GM21786 (cell line): ENCODE data around the gene GIPC2.

Source experiments
- ATAC-seq: cut with Tn5 transposase; IDR thresholded peaks from one replicate; pipeline ENCODE4 v1.9.1; 2021; ENCODE audit not compliant: unreplicated experiment

The GIPC2 gene

DNA sequence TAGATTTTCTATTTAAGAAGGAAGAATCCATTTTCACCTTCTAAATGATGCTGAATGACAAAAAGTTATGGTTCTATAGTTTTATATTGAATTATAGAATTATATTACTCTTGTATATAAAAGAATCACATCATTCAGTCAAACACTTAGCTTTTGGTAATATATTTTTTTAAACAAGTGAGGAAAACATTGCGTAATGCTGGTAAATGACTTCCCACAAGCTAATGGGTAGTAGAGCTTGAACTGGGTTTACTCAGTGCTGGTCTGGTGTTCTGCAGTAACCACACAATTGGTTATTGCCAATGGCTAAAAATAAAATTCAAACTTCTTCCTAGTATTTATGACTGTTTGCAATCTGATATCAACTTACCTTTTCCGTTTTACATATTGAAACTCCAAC is 10.6 kb upstream of the GIPC2 start:
- no peak for ATAC-seq

DNA sequence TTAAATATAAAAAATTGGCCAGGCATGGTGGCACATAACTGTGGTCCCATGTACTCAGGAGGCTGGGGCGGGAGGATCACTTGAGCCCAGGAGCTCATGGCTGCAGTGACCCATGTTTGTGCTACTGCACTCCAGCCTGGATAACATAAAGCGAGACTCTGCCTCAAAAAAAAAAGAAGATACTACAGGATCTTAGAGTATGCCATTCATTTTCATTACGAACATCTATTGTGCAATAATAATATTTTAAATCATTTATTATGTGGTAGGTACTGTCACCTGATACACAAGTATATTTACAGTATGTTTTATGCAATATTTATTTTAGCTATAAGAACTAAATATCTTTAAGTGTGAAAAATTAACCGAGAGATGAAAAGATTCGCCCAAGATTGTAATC is 9.3 kb upstream of the GIPC2 start:
- ATAC-seq = no peak

DNA sequence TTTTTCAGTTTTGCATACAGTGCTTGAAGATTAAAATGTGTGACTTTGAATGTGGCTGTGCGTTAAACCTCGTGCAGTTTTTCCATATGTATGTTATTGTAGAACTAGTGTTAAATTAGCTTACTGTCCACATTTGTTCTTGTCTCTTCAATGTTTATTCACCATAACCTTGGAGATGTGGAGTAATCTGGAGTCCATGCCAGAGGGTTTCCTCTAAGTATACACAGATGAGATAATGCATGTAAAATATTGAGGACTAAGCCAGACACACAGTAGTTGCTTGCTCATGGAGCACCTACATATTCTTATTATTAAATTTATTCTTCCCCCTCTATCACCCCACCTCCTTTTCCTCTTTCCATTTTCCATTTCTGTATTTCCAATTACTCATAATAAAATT is 7.7 kb upstream of the GIPC2 start:
- ATAC-seq = no peak

DNA sequence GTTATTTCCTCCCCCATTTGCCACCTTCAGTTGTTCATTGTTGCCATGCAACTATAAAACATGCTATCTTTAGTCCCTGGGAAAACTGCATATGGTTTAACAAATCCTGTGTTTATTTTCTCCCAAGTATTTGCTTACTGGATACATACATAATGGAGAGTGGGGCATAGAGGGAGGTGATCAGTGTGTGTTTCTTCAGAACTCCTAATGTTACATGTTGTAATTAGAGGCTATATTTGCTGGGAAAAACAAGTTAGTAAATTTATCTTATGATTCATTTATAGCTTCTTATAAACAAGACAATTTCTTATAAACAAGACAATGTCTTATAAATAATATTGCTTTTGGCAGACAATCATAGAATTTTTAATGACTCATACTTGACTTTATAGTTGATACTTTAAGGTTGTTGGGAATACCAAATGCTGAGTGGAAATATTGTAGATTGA is 7.3 kb upstream of the GIPC2 start:
- no peak for ATAC-seq

DNA sequence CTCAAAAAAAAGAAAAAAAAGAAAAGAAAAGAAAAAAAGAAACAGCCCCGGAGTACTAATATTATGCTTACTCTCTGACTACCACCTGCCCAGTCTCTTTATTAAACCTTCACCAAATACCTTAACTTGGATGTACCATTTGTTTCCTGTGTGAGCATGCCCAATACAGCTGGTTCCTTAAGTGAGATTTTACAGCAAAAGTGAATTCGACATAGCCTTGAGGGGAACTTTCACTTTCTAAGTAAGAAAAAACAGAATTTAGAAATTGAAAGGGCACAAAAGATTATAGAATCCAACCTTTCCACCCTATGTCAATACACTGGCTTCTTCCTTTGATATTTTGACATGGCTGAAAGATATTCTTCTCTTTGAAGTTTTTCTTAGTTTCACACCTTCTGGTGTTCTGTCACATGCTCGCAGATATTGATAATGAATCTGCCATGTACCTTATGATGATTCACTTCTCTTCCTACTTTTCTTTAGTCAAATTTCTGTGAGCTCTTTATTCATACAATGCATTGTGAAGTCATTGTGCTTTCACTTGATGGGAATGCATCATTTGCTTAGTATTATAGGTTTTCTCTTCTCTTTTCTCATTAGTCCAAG is 5.2 kb upstream of the GIPC2 start:
- no peak for ATAC-seq

DNA sequence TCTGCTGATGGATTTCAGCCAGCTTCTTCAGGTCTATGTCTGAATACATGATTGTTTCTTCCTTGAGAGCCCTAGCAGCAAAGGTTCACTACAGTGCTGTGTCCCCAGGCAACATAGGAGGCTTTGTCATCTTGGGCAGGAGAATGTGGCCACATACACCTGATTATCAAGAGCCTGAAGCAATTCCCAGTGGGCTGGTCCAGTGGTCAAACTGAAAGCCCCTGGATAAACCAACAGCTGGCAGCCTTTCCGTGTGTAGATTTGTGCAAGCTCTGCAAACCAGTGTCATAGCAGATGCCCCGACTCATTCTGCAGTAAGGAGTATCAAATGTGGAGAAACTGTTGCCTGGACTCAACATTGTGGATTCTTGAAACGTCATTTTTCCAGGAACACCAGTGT is 2.3 kb upstream of the GIPC2 start:
- no peak for ATAC-seq

DNA sequence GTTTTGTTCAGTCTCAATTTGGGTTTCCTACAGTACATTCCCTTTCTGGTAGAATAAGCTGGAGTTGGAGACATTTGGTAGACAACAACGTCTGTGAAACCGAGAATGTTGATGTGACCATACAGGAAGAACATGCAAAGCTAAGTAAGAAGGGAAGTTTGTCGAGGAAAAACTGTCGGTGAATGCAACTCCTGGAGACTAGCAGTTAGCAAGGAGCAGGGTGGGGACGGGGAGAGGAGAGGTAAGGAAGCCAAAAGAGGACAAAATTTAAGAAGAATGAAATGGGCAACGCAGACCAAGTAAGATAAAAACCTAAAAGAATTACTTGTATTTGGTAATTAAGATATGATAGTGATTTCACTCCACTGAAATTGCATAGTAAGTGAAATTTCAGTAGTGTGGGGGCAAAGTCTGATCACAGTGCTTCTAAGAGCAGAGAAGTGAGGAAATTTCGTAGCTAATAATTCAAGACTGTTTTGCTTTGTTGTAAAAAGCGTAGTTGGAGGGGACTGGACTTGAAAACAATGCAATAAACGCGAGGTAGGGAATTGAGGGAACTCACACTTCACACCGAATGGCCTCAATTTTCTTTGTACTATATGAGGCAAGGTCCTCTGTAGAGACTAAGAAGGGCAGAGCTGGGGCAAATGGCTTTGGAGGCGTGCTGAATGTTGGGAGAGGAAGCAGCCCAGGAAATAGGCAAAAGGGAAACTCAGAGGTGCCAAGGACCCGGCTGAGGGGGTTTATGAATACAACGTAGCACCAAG is 787 bp upstream of the GIPC2 start:
- ATAC-seq = no peak

DNA sequence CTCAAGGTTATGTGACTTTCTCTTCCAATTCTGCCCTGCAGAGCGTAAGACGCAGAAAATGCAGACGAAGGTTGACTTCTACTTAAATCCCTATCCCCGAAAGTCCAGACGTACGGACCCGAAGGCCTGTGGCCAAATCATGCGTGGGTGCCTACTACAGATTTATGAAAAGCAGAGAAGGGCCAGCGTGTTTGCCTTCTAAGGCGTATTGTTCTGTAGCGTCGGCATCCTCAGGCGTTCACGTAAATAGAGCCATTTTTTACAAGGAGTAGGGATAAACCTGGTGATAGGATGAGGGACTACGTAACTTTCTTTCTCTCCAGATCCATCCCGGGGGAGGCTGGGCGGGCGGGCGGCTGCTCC is 222 bp upstream of the GIPC2 start:
- ATAC-seq = no peak

DNA sequence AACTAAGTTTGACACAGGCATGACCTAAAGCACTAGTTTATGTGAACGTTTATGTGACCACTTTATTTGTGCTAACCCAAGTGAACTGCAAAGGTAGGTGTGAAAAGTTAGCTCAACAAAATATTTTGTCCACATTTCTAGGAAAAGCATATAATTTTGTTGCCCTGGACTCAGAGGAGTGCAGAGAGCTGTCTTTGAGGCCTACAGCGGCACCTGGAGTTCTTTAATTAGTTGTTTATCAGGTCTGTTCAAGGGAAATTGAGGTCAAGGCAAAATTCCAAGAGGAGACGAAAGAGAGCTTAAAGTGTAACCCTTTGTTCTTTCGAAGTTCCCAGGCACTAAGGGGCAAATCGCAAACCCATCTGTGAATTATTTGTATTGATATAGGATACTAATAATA is 1.3 kb downstream of the GIPC2 start:
- ATAC-seq = no peak

DNA sequence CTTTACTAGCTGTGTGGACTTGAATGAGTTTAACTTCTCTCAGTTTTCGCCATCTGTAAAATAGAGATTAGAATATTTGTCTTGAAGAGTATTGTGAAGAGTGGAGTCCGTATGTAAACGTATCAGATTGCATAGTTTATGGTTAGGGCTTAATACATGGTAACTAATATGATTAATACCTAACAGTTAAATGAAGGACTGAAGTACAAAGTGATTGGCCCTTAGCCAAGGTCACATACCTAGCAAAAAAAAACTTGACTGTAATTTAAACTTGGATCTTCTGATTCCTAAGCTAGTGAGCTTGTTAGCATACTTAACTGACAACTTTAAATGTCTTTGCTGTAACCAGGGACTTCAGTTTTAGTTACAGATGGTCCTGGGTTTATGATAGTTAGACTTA is 1.9 kb downstream of the GIPC2 start:
- no peak for ATAC-seq

DNA sequence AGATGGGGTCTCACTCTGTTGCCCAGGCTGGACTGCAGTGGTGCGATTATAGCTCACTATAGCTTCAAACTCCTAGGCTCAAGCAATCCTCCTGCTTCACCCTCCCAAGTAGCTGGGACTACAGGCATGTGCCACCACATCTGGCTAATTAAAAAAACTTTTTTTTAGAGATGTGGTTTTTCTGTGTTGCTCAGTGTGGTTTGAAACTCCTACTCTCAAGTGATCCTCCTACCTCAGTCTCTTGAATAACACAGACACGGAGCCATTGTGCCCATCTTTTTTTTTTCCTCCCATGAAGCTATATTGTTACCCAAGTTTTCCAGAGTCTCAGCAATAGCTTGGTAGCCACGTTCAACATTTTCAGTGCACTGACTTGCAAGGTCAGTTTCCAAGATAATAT is 2.7 kb downstream of the GIPC2 start:
- ATAC-seq = no peak

DNA sequence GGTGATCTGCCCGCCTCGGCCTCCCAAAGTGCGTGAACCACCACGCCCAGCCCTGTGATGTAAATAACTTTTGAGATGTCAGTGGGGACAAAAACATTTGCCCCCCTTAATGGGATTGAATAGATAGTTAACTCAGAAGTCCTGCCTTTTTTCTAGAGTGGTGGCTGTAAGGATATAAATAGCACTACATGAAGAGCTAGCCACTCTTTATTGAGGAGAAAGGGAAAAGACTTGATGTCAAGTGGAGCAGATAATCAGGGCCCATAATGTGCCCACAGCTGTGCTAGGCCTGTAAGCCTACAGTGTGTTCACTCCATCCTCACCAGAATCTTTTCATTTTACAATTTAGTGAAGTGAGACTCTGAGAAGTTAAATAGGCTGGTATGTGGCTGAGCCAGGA is 3.6 kb downstream of the GIPC2 start:
- ATAC-seq = no peak

DNA sequence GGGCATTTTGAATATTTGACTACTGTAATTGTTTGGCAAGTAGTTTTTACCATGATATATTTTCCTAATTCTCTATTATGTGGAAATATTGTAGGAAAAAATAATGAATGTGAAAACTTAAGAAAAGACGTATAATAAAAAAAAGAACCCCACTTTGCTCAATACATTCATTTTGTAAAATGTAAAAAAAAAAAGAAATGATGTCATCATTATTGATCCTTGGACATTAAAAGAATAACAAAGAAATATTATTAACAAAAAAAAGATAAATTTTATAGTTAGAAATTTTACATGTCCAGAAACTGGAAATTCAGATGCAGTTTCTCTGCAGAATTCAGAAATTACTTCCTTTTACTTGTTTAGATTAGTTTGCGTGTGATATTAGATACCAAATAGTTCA is 5.2 kb downstream of the GIPC2 start:
- ATAC-seq = no peak

DNA sequence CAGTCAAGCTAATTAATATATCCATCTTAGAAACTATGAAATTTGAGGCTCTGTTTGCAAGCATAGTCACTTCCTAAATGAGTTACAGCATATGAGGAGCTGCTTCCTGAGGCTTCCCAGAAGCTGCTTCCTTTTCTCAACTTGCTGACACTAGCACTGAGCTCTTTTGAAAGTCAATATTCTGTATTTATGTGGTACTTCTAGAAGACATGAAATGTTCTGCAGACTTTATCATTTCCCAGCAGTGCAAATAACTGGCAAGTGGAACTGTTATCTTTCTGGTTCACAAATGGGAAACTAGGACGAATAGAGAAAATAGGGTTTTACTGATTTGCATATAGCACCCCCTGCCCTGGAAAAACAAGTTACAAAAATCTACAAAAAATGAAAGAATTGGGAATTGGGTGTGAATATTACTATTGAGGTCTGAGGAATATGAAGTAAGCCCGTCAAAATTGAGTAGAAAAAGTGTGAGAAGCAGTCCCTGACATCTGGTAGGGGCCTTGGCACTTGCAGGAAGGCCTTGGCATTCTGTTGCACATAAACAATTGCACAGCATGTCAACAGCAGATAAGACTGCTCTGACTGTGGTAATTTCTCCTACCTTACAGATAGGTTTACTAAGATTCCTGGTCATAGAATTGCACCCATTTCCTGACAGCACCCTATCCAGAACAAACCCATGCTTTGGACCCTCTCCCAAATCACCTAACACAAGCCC is 7.1 kb downstream of the GIPC2 start:
- ATAC-seq = no peak

DNA sequence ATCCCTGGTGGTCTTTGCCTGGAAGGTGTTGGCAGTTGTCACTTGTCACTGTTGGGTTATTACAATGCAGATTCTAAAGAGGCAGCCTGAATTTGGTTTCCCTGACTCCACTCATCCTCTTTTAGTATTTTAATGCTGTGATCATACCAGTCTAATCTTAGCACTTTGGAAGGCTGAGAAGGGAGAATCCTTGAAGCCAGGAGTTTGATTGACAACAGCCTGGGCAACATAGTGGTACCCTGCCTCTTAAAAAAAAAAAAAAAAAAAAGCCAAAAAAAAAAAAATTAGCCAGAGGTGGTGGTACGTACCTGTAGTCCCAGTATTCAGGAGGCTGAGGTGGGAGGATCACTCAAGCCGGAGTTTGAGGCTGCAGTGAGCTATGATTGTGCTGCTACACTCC is 7.7 kb downstream of the GIPC2 start:
- no peak for ATAC-seq

DNA sequence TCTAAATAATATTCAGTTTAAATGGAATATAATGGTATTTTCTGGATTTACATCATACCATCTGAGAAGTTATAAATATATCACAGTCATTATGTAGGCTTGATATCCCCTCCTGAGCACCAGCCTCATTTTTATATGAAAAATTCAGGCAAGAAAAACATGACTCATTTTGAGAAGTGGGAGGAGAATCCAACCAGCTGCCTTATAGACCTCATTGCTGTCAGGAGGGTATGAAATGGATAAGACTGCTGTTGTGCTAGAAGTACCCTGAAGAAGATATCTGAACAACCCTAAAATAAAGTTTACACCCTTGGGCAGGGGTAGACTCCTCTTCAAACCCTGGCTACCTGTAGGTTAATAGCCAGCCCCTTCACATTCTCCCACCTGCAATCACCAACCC is 8.8 kb downstream of the GIPC2 start:
- no peak for ATAC-seq

DNA sequence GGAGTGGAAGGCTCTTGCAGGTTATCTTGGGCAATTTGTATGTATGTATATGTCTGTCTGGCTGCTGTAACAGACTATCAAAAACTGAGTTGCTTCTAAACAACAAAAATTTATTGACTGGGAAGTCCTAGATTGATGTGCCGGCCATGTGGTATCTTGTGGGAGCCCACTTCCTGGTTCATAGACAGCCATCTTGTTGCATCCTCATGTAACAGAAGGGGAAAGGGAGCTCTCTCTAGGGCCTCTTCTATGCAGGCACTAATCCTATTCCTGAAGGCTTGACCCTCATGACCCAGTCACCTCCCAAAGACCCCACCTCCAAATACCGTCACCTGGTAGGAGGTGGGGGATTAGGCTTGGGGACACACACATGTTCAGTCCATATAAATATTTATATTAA is 9.2 kb downstream of the GIPC2 start:
- ATAC-seq = no peak

DNA sequence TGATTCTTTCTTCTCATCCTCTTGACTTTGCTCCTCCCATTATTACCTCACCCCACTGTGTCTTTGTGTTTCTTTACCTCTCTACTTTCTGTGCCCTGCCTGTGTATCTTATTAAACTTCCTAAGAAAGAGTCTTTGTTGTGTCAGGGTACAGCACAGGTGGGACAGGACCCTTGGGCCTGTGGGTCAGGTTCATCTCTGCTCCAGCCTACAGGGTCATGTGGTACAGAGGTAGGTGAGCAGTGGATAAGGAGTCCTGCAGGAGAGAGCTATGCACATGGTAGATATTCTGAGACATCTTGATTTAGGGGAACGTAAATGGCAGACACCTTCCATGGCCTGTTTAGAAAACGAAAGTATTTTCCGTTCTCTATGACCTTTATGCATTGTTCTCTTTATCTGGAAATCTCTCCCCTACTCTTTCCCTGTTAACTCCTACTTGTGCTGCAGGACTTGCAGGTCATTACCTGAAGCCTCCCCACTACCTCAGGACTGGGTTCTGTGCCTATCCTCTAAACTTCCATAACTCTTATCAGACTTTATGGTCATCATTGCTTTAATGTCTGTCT is 9.9 kb downstream of the GIPC2 start:
- ATAC-seq = no peak

DNA sequence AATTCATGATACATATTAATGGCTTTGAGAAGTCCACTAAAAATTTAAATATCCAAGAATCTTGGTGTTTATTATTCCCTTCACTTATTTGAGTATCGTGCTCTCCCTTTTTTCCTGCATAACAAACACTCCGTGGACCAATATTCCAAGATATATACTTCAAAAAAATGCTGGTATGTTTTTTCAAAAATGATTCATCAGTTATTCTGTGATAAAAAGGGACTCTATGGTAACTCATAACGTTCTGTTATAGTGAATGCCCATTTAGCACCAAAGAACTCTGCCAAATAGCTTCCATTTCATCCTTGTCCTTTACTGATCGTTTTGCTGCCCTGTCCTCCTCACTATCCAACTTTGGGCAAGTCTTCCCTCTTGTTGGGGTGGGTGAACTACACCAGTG is 12.9 kb downstream of the GIPC2 start:
- no peak for ATAC-seq

DNA sequence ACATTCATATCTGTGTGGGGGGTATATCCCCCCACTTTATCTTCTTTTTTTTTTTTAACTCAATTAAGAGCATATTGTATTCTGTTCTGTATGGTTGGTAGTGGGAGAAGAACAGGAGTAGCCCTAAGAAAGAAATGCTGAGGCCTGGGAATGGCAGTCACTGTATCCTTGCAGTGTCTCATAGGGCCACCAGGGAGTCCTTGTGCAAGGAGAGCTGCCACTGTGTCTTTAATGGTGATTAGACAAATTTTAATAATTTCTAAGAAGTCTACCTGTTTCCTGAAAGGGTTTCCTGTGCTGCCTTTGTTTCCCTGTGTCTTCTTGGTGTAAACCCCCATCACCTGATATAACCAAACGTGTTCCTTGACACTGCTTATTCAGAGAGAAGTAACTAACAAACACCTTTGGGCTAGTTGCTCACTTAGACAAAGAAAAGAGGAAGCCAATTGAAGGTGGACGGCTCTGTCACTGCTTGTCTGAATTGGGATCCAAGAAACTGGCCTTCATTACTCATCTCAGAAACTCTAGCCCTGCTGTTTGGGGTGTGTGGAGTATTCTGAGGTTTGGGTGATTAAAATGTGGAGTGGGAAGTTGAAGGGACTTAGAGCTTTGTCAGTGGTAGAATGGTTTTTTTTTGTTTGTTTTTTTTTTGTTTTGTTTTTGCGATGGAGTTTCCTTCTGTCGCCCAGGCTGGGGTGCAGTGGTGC is 15.2 kb downstream of the GIPC2 start:
- ATAC-seq = no peak

DNA sequence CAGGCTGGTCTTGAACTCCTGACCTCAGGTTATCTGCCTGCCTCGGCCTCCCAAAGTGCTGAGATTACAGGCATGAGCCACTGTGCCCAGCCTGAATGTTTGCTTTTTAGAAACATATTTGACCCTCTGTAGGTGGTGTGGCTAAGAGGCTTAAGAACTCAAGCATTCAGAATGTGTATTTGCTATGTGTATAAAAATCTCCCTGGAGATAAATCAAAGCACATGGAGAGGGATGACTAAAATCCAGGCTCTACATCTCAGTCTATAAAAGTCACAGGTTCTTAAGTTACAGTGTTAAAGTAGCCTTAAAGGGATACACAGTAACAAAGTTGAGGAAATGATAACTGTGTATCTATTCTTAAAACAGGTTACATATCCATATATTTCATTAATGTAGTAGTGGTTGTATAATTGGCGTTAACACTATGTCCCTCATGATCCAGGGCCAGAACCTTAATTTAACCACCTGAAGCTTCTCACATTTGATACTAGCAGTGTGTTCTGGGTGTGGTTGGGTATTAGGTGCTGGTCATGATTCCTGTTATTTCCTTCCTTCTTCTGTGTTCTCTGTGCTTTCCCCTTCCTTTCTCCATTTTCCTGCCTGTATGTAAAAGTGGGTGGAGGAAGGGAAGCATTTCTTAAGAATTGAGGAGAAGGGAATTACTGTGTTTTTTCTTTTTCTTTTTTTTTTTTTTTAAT is 16.2 kb downstream of the GIPC2 start:
- ATAC-seq = no peak
